Urinary bladder (tissue), 4 donors: ENCODE data around the gene MALRD1. TPM values are rescaled to one million over a fixed set of nuclear protein-coding genes. Genes with fewer than 3 reads are reported as not detected.

Source experiments
- DNase-seq: peaks from one replicate; pipeline ENCODE4 v3.0.0-alpha.2; 2015; ENCODE audit errors: extremely low spot score
- H3K27ac ChIP-seq: one replicate; pipeline ENCODE4 v1.5.1; 2013; ENCODE audit warnings: low read depth, mild to moderate bottlenecking, moderate library complexity
- H3K36me3 ChIP-seq: one replicate; pipeline ENCODE4 v1.6.1; 2013; ENCODE audit warnings: mild to moderate bottlenecking, moderate library complexity; ENCODE audit not compliant: insufficient read depth
- H3K4me1 ChIP-seq: one replicate; pipeline ENCODE4 v1.6.1; 2013; ENCODE audit warnings: mild to moderate bottlenecking, moderate library complexity; ENCODE audit not compliant: insufficient read depth
- H3K4me3 ChIP-seq: one replicate; pipeline ENCODE4 v1.5.1; 2013; ENCODE audit warnings: low read depth, low read length
- WGBS: extraction: QIAGEN DNeasy Blood & Tissue Kit; methylation state at CpG from one replicate; pipeline ENCODE4 v1.1.7; 2013; 5-methylcytosine and 5-hydroxymethylcytosine counted together
- polyA plus RNA-seq: library from polyadenylated mRNA; stranded (reverse); fragments of 200-250 nt; gene quantifications from one replicate; pipeline ENCODE4 v1.2.3, GENCODE V29; 2013
- total RNA-seq: library from RNA; depleted of rRNA; stranded (reverse); fragments of >200 nt; gene quantifications from one replicate; pipeline ENCODE4 v1.2.3, GENCODE V29; 2014
- donor health status: healthy with polysubstance abuse.
- donor health status: healthy.

Gene MALRD1
- total and polyA plus RNA-seq, 2 donors = 0.52 to 13.8 TPM

GRCh38 chr10:19704544-19704943 lies 655.9 kb downstream of the MALRD1 start:
- Histone ChIP-seq H3K36me3 (no peaks in the 10 kb centered on the region), H3K4me1 (no peaks in the 10 kb centered on the region), H3K27ac (no peak overlapping the region), H3K4me3 (no peak overlapping the region)
- no peak for DNase-seq
- 30% methylated on average over 2 of the region's 2 CpGs for WGBS

GRCh38 chr10:19705250-19705649 lies 656.6 kb downstream of the MALRD1 start:
- DNase-seq = no peak
- WGBS = 71% methylated on average over 6 of the region's 6 CpGs
- no peak overlapping the region for H3K27ac ChIP-seq
- H3K36me3 ChIP-seq = no peaks in the 10 kb centered on the region
- no peaks in the 10 kb centered on the region for H3K4me1 ChIP-seq
- H3K4me3 ChIP-seq = no peak overlapping the region

- Histone ChIP-seq H3K4me3 (no peak overlapping the region), H3K27ac (no peak overlapping the region), H3K4me1 (no peaks in the 10 kb centered on the region), H3K36me3 (no peaks in the 10 kb centered on the region)
- DNase-seq = no peak
- WGBS = 92% methylated on average over 1 of the region's 1 CpG
Measured at GRCh38 chr10:19706904-19707303, 658.3 kb downstream of the MALRD1 start.

GRCh38 chr10:19707376-19707775 lies 658.8 kb downstream of the MALRD1 start:
- Histone ChIP-seq H3K4me3 (no peak overlapping the region), H3K27ac (no peak overlapping the region), H3K36me3 (no peaks in the 10 kb centered on the region), H3K4me1 (no peaks in the 10 kb centered on the region)
- DNase-seq = no peak
- WGBS = 91% methylated on average over 2 of the region's 2 CpGs

GRCh38 chr10:19708031-19708430 lies 659.4 kb downstream of the MALRD1 start:
- H3K27ac ChIP-seq = no peak overlapping the region

GRCh38 chr10:19710600-19710999 lies 662.0 kb downstream of the MALRD1 start:
- Histone ChIP-seq H3K27ac (no peak overlapping the region), H3K36me3 (no peaks in the 10 kb centered on the region), H3K4me1 (no peaks in the 10 kb centered on the region), H3K4me3 (no peak overlapping the region)
- 87% methylated on average over 3 of the region's 3 CpGs for WGBS
- DNase-seq = no peak

More at GRCh38 chr10:19708031-19708430, 659.4 kb downstream of the MALRD1 start:
- Histone ChIP-seq H3K36me3 (no peaks in the 10 kb centered on the region), H3K4me1 (no peaks in the 10 kb centered on the region), H3K4me3 (no peak overlapping the region)
- no peak for DNase-seq

GRCh38 chr10:19713159-19713558 lies 664.6 kb downstream of the MALRD1 start:
- Histone ChIP-seq H3K4me3 (no peak overlapping the region), H3K4me1 (no peaks in the 10 kb centered on the region), H3K36me3 (no peaks in the 10 kb centered on the region), H3K27ac (no peak overlapping the region)
- DNase-seq = no peak

- Histone ChIP-seq H3K4me3 (no peak overlapping the region), H3K27ac (no peak overlapping the region), H3K4me1 (no peaks in the 10 kb centered on the region), H3K36me3 (no peaks in the 10 kb centered on the region)
- no peak for DNase-seq
- 41% methylated on average over 18 of the region's 18 CpGs for WGBS
Measured at GRCh38 chr10:19713800-19714525, 665.4 kb downstream of the MALRD1 start.

- DNase-seq = no peak
- H3K27ac ChIP-seq = no peak overlapping the region
- no peaks in the 10 kb centered on the region for H3K4me1 ChIP-seq
- no peak overlapping the region for H3K4me3 ChIP-seq
- no peaks in the 10 kb centered on the region for H3K36me3 ChIP-seq
- 32% methylated on average over 3 of the region's 3 CpGs for whole genome bisulfite sequencing
Measured at GRCh38 chr10:19719284-19719683, 670.7 kb downstream of the MALRD1 start.

GRCh38 chr10:19724287-19724686 lies 675.7 kb downstream of the MALRD1 start:
- no peaks in the 10 kb centered on the region for H3K4me1 ChIP-seq
- WGBS = 50% methylated on average over 1 of the region's 1 CpG
- H3K4me3 ChIP-seq = no peak overlapping the region
- no peak for DNase-seq
- H3K27ac ChIP-seq = no peak overlapping the region
- no peaks in the 10 kb centered on the region for H3K36me3 ChIP-seq

- 78% methylated on average over 2 of the region's 2 CpGs for WGBS
- no peak for DNase-seq
- Histone ChIP-seq H3K4me3 (no peak overlapping the region), H3K27ac (no peak overlapping the region), H3K4me1 (no peaks in the 10 kb centered on the region), H3K36me3 (no peaks in the 10 kb centered on the region)
Measured at GRCh38 chr10:19728376-19728775, 679.8 kb downstream of the MALRD1 start.

GRCh38 chr10:19728964-19729363 lies 680.4 kb downstream of the MALRD1 start:
- no peaks in the 10 kb centered on the region for H3K4me1 ChIP-seq
- DNase-seq = no peak
- no peaks in the 10 kb centered on the region for H3K36me3 ChIP-seq
- WGBS = 90% methylated on average over 2 of the region's 2 CpGs
- no peak overlapping the region for H3K4me3 ChIP-seq
- H3K27ac ChIP-seq = no peak overlapping the region

GRCh38 chr10:19730167-19730906 lies 681.7 kb downstream of the MALRD1 start:
- DNase-seq = no peak
- Histone ChIP-seq H3K4me3 (no peak overlapping the region), H3K4me1 (no peaks in the 10 kb centered on the region), H3K36me3 (no peaks in the 10 kb centered on the region), H3K27ac (no peak overlapping the region)
- 72% methylated on average over 2 of the region's 2 CpGs for WGBS

- Histone ChIP-seq H3K27ac (no peak overlapping the region), H3K4me3 (no peak overlapping the region)
Measured at GRCh38 chr10:19730907-19731217, 682.3 kb downstream of the MALRD1 start.

More at GRCh38 chr10:19730907-19731217, 682.3 kb downstream of the MALRD1 start:
- DNase-seq = no peak
- Histone ChIP-seq H3K4me1 (no peaks in the 10 kb centered on the region), H3K36me3 (no peaks in the 10 kb centered on the region)
